GM12878 (cell line): ENCODE measurements around the gene B3GNT7. TPM values are rescaled to one million over a fixed set of nuclear protein-coding genes. Genes with fewer than 3 reads are reported as not detected.

Source experiments
- ATAC-seq: fragments of 200-7000 bp; cut with Tn5 transposase; 3 replicates; pipeline ENCODE4 v1.9.1; 2020; ENCODE audit warnings: mild to moderate bottlenecking, moderate library complexity
- BruUV-seq: library from RNA; stranded (reverse); fragments of 400-500 nt; replicated peaks from 2 replicates; lab custom pipeline; 2021; lab: Mats Ljungman, UMichigan
- CTCF ChIA-PET: fragments of 300-600 bp; sonication (Branson Sonifier 250); formaldehyde crosslinking; extraction: SDS; loops from one replicate; lab custom pipeline; 2021; ENCODE audit warnings: inconsistent platforms; lab: Yijun Ruan, JAX
- POLR2A ChIA-PET: fragments of 350-600 bp; formaldehyde crosslinking; extraction: SDS; loops from one replicate; lab custom pipeline; 2021; ENCODE audit warnings: inconsistent platforms; lab: Charles Lee
- RAD21 ChIA-PET: fragments of 300-600 bp; sonication (Branson Sonifier 250); formaldehyde crosslinking; loops from one replicate; lab custom pipeline; 2023; ENCODE audit warnings: antibody characterized with exemption; ENCODE audit not compliant: unreplicated experiment; lab: Charles Lee
- SMC1A ChIA-PET: fragments of 300-600 bp; sonication (Branson Sonifier 250); formaldehyde crosslinking; loops from one replicate; lab custom pipeline; 2023; ENCODE audit not compliant: unreplicated experiment, uncharacterized antibody; lab: Charles Lee
- DNase-seq: peaks from one replicate; pipeline ENCODE4 v3.0.0-alpha.2; 2011; ENCODE audit warnings: low read depth, low spot score
- FAIRE-seq: peaks from 3 replicates; lab custom pipeline; 2011; peaks lifted over from hg19 to GRCh38; lab: Jason Lieb, UNC
- H2AFZ ChIP-seq: 2 replicates; pipeline ENCODE4 v1.6.0; 2011; ENCODE audit warnings: low read depth, low read length, control low read depth; ENCODE audit not compliant: control insufficient read depth
- H3K27ac ChIP-seq: 2 replicates; pipeline ENCODE4 v1.5.1; 2011; ENCODE audit warnings: control low read depth; ENCODE audit not compliant: control insufficient read depth, insufficient read depth
- H3K27me3 ChIP-seq, 2 experiments: replicated peaks in 1 of 2; 2 replicates each; pipeline versions ENCODE4 v1.6.0 to v1.6.1; 2011; ENCODE audit warnings: low read length in 1 of 2; ENCODE audit not compliant: control insufficient read depth in 2 of 2, insufficient read depth in 2 of 2
- H3K36me3 ChIP-seq, 2 experiments: 2 replicates each; pipeline ENCODE4 v1.5.1; 2011; ENCODE audit warnings: low read length in 1 of 2; ENCODE audit not compliant: control insufficient read depth in 2 of 2, insufficient read depth in 2 of 2
- H3K4me1 ChIP-seq: 2 replicates; pipeline ENCODE4 v1.6.1; 2011; ENCODE audit warnings: mild to moderate bottlenecking, low read length, moderate library complexity, mixed read lengths; ENCODE audit not compliant: control insufficient read depth, insufficient read depth
- H3K4me2 ChIP-seq: 2 replicates; pipeline ENCODE4 v1.6.0; 2011; ENCODE audit warnings: control low read depth; ENCODE audit not compliant: control insufficient read depth, insufficient read depth
- H3K4me3 ChIP-seq: fragments of 200-600 bp; sonication (generic); 2 replicates; pipeline ENCODE4 v1.5.1; 2016
- H3K79me2 ChIP-seq: 2 replicates; pipeline ENCODE4 v1.6.0; 2011; ENCODE audit warnings: low read length; ENCODE audit not compliant: control insufficient read depth, insufficient read depth
- H3K9ac ChIP-seq: 2 replicates; pipeline ENCODE4 v1.8.0; 2011; ENCODE audit warnings: low read length, control low read depth, mixed read lengths; ENCODE audit not compliant: control insufficient read depth, insufficient read depth
- H3K9me3 ChIP-seq: replicated peaks from 3 replicates; pipeline ENCODE4 v1.5.1; 2011; ENCODE audit warnings: mild to moderate bottlenecking, low read length; ENCODE audit not compliant: control insufficient read depth, insufficient read depth
- H4K20me1 ChIP-seq: 2 replicates; pipeline ENCODE4 v1.6.0; 2011; ENCODE audit not compliant: control insufficient read depth, insufficient read depth
- BHLHE40 ChIP-seq, 2 experiments: fragments of 450-650 bp in 1 of 2; IDR thresholded peaks; 2 replicates each; pipeline ENCODE4 v1.6.1; 2011 to 2017; ENCODE audit warnings: low read depth in 2 of 2, borderline replicate concordance in 1 of 2, improper control_type of control experiment in 1 of 2, low read length in 1 of 2, mild to moderate bottlenecking in 1 of 2
- CREB1 ChIP-seq: IDR thresholded peaks from 2 replicates; pipeline ENCODE4 v1.6.1; 2012; ENCODE audit warnings: low read depth, mild to moderate bottlenecking, inconsistent platforms
- FOXK2 ChIP-seq: fragments of 450-650 bp; IDR thresholded peaks from 2 replicates; pipeline ENCODE4 v1.6.1; 2017; ENCODE audit warnings: mild to moderate bottlenecking, moderate library complexity
- POLR2AphosphoS5 ChIP-seq: IDR thresholded peaks from 2 replicates; pipeline ENCODE4 v1.6.1; 2011; ENCODE audit warnings: mild to moderate bottlenecking, low read length, inconsistent platforms
- SUPT20H ChIP-seq: IDR thresholded peaks from 2 replicates; pipeline ENCODE4 v1.6.1; 2011; ENCODE audit warnings: low read depth, mild to moderate bottlenecking, low read length, moderate library complexity, borderline replicate concordance; ENCODE audit not compliant: control insufficient read depth
- ZNF274 ChIP-seq: IDR thresholded peaks from one replicate; pipeline ENCODE4 v1.8.0; 2011; ENCODE audit not compliant: insufficient read length, insufficient read depth
- WGBS: methylation state at CpG from one replicate; pipeline ENCODE4 v1.1.6; 2016; ENCODE audit warnings: low lambda C conversion rate; ENCODE audit not compliant: insufficient replicate concordance, insufficient coverage; ENCODE audit errors: missing lambda C conversion rate; 5-methylcytosine and 5-hydroxymethylcytosine counted together
- in situ Hi-C: fragments of 300-500 bp; cut with MboI; formaldehyde crosslinking; loops from 9 replicates; pipeline ENCODE4 v1.14.3; 2018; ENCODE audit warnings: mixed read lengths
- intact Hi-C: fragments of 100-400 bp; cut with micrococcal nuclease; formaldehyde crosslinking; loops from one replicate; pipeline ENCODE4 v1.14.2; 2022; ENCODE audit not compliant: unreplicated experiment
- polyA plus RNA-seq, 11 experiments: library from polyadenylated mRNA; depleted of rRNA in 4 of 11; unstranded in 6 of 11; stranded (reverse) in 5 of 11; fragments of >200 nt; fragmentation: Nextera tagmentation in 4 of 11; fragmentation: Illumina TruSeq in 1 of 11; extraction: Ambion mirVana in 4 of 11; extraction: Trizol in 1 of 11; gene quantifications; 1 replicate in 1 of 11; 2 replicates in 10 of 11; pipeline versions ENCODE4 v1.2.1 to v1.2.3, GENCODE V29; 2011 to 2016; ENCODE audit warnings: inconsistent platforms in 2 of 11, missing spikeins in 2 of 11, low read depth in 1 of 11
- total RNA-seq, 4 experiments: library from RNA; depleted of rRNA in 3 of 4; stranded (reverse); fragments of >200 nt in 3 of 4; fragmentation: Illumina TruSeq in 1 of 4; extraction: Trizol in 1 of 4; gene quantifications; 2 replicates each; pipeline versions ENCODE4 v1.2.1 to v1.2.3, GENCODE V29; 2013 to 2021
- TF ChIP-seq, protein P1 (sequence below): IDR thresholded peaks from 2 replicates; pipeline ENCODE4 v1.6.1; 2011; ENCODE audit warnings: low read depth, mild to moderate bottlenecking, low read length, moderate library complexity, borderline replicate concordance; ENCODE audit errors: extremely low read depth
- TF ChIP-seq, protein P2 (sequence below): IDR thresholded peaks from 2 replicates; pipeline ENCODE4 v1.6.1; 2011; ENCODE audit warnings: low read depth, low read length, improper control_type of control experiment, borderline replicate concordance
- TF ChIP-seq, protein P3 (sequence below): fragments of 450-650 bp; IDR thresholded peaks from 2 replicates; pipeline ENCODE4 v1.6.1; 2018; ENCODE audit warnings: borderline replicate concordance, mild to moderate bottlenecking; ENCODE audit not compliant: partially characterized antibody

The B3GNT7 gene
- total and polyA plus RNA-seq, 10 of the 15 experiments (the other 5 are each of a cell fraction or from before 2014, with no cell fraction given) = 0.91 to 12.6 (median 3.7) TPM

DNA sequence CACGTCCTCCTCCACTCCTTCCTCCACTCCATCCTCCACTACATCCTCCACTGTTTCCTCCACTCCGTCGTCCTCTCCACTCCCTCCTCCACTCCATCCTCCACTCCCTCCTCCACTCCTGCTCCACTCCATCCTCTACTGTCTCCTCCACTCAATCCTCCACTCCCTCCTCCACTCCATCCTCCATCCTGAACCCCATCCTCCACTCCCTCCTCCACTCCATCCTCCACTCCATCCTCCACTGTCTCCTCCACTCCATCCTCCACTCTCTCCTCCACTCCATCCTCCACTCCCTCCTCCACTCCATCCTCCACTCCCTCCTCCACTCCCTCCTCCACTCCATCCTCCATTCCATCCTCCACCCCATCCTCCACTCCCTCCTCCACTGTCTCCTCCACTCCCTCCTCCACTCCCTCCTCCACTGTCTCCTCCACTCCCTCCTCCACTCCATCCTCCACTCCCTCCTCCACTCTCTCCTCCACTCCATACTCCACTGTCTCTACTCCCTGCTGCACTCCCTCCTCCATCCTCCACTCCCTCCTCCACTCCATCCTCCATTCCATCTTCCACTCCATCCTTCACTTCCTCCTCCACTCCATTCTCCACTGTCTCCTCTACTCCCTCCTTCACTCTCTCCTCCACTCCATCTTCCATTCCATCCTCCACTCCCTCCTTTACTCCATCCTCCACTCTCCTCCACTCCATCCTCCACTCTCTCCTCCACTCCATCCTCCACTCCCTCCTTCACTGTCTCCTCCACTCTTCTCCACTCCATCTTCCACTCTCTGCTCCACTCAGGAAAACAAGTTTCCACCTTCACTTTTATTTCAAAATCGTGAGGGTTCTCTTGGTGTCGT lies 14.3 kb upstream of the B3GNT7 start:
- TF ChIP-seq, protein P1, sequence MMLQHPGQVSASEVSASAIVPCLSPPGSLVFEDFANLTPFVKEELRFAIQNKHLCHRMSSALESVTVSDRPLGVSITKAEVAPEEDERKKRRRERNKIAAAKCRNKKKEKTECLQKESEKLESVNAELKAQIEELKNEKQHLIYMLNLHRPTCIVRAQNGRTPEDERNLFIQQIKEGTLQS = no peak
- no peak for TF ChIP-seq POLR2AphosphoS5
- TF ChIP-seq ZNF274 = no peak
- TF ChIP-seq, protein P2, sequence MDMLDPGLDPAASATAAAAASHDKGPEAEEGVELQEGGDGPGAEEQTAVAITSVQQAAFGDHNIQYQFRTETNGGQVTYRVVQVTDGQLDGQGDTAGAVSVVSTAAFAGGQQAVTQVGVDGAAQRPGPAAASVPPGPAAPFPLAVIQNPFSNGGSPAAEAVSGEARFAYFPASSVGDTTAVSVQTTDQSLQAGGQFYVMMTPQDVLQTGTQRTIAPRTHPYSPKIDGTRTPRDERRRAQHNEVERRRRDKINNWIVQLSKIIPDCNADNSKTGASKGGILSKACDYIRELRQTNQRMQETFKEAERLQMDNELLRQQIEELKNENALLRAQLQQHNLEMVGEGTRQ = no peak
- Histone ChIP-seq H4K20me1 (no peaks in the 10 kb centered on the region), H3K4me1 (no peaks in the 10 kb centered on the region), H3K79me2 (no peaks in the 10 kb centered on the region), H3K9me3 (peaks cover 4% of the 10 kb centered on the region; the same call in 2 of the 3 replicates), H3K9ac (no peak overlapping the region), H3K36me3 (no peaks in the 10 kb centered on the region), H3K4me3 (no peak overlapping the region), H3K4me2 (no peak overlapping the region), H3K27me3 (no peaks in the 10 kb centered on the region), H2AFZ (no peak overlapping the region), H3K27ac (no peak overlapping the region)
- ChIA-PET SMC1A (no interaction called here), POLR2A (no interaction called here), RAD21 (no interaction called here), CTCF (no interaction called here)
- no peak for ATAC-seq
- BruUV-seq = no TSS peak
- DNase-seq = no peak
- intact Hi-C loops (no loop called here), in situ Hi-C loops (no loop called here)
- WGBS = 14% methylated on average over 5 of the region's 5 CpGs
- no peak for FAIRE-seq

DNA sequence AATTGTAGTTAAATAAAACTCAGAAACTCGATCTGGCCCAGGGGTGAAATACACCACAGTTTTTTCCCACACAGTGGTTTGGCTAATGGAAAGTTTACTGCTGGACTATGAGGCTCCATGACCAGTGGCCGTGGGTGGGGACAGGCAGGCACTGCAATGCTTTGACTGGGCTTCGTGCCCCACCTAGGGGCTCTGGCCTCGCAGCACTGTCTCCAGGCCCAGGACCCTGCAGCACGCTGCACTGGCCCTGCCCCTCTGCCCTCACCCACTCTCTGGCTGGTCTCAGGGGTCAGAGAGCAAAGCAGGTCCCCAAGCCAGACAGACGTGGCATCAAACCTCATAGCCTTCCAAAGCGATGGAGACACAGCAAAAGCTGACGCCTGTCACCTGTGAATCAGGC lies 13.4 kb upstream of the B3GNT7 start:
- in situ Hi-C loops (no loop called here), intact Hi-C loops (no loop called here)
- ATAC-seq (0 out of 3 replicates have a peak, but pooled peaks have one; percentile 12), DNase-seq (no peak), FAIRE-seq (no peak)
- Histone ChIP-seq H3K79me2 (no peaks in the 10 kb centered on the region), H3K36me3 (no peaks in the 10 kb centered on the region), H3K27ac (no peak overlapping the region), H2AFZ (no peak overlapping the region), H3K4me3 (no peak overlapping the region), H3K4me1 (no peaks in the 10 kb centered on the region), H3K9me3 (peaks cover 4% of the 10 kb centered on the region; the same call in 2 of the 3 replicates), H3K9ac (no peak overlapping the region), H3K27me3 (no peaks in the 10 kb centered on the region), H3K4me2 (no peak overlapping the region), H4K20me1 (no peaks in the 10 kb centered on the region)
- BruUV-seq = no TSS peak
- POLR2A ChIA-PET = no interaction called here
- SMC1A ChIA-PET = no interaction called here
- CTCF ChIA-PET = interaction anchor here (0.8 kb wide), 1 partner anchor 59 kb away, joined by 3 read pairs; no protein-coding TSS in a partner anchor
- RAD21 ChIA-PET = no interaction called here
- WGBS = 30% methylated on average over 8 of the region's 8 CpGs
- TF ChIP-seq FOXK2 = no peak
- TF ChIP-seq SUPT20H = no peak
- TF ChIP-seq BHLHE40 (IDR thresholded peaks at IDR 0.05; ENCODE audit: borderline replicate concordance in 1 of 2, low read depth in 2 of 2, low read length in 1 of 2) = no peak
- no peak for TF ChIP-seq CREB1
- TF ChIP-seq, protein P3, sequence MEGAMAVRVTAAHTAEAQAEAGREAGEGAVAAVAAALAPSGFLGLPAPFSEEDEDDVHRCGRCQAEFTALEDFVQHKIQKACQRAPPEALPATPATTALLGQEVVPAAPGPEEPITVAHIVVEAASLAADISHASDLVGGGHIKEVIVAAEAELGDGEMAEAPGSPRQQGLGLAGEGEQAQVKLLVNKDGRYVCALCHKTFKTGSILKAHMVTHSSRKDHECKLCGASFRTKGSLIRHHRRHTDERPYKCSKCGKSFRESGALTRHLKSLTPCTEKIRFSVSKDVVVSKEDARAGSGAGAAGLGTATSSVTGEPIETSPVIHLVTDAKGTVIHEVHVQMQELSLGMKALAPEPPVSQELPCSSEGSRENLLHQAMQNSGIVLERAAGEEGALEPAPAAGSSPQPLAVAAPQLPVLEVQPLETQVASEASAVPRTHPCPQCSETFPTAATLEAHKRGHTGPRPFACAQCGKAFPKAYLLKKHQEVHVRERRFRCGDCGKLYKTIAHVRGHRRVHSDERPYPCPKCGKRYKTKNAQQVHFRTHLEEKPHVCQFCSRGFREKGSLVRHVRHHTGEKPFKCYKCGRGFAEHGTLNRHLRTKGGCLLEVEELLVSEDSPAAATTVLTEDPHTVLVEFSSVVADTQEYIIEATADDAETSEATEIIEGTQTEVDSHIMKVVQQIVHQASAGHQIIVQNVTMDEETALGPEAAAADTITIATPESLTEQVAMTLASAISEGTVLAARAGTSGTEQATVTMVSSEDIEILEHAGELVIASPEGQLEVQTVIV = no peak
